ENCODE data around the gene ARHGEF28. TPM values are rescaled to one million over a fixed set of nuclear protein-coding genes. Genes with fewer than 3 reads are reported as not detected.

The ARHGEF28 gene
- total RNA-seq, 1 donor from 2014 or later = 37.4 TPM

GRCh38 chr5:73909474-73909873, 283.5 kb downstream of the ARHGEF28 start:
- Histone ChIP-seq H3K27me3 (ENCODE audit: control insufficient read depth, insufficient read depth, low read length) (no peaks in the 10 kb centered on the region), H3K36me3 (ENCODE audit: control insufficient read depth, insufficient read depth, low read length) (peaks cover 5% of the 10 kb centered on the region), H3K4me3 (ENCODE audit: low read depth, low read length) (no peak overlapping the region)
- DNase-seq (ENCODE audit: low read depth) (no peak), FAIRE-seq (no peak)
- no peak for TF ChIP-seq CTCF (IDR thresholded peaks at IDR 0.05; ENCODE audit: insufficient read depth, low read length, severe bottlenecking)

GRCh38 chr5:73911761-73912393, 285.9 kb downstream of the ARHGEF28 start:
- TF ChIP-seq CTCF (IDR thresholded peaks at IDR 0.05; ENCODE audit: insufficient read depth, low read length, severe bottlenecking) = no peak
- Histone ChIP-seq H3K27me3 (ENCODE audit: control insufficient read depth, insufficient read depth, low read length) (no peaks in the 10 kb centered on the region), H3K36me3 (ENCODE audit: control insufficient read depth, insufficient read depth, low read length) (peaks cover 3% of the 10 kb centered on the region), H3K4me3 (ENCODE audit: low read depth, low read length) (no peak overlapping the region)
- FAIRE-seq (no peak), DNase-seq (ENCODE audit: low read depth) (no peak)

GRCh38 chr5:73912821-73913271, 286.9 kb downstream of the ARHGEF28 start:
- FAIRE-seq (no peak), DNase-seq (ENCODE audit: low read depth) (no peak)
- no peaks in the 10 kb centered on the region for H3K27me3 ChIP-seq (ENCODE audit: control insufficient read depth, insufficient read depth, low read length)
- no peak overlapping the region for H3K4me3 ChIP-seq (ENCODE audit: low read depth, low read length)
- no peak for TF ChIP-seq CTCF (IDR thresholded peaks at IDR 0.05; ENCODE audit: insufficient read depth, low read length, severe bottlenecking)
- peaks cover 3% of the 10 kb centered on the region for H3K36me3 ChIP-seq (ENCODE audit: control insufficient read depth, insufficient read depth, low read length)

- peaks cover 3% of the 10 kb centered on the region for H3K36me3 ChIP-seq (ENCODE audit: control insufficient read depth, insufficient read depth, low read length)
- H3K4me3 ChIP-seq (ENCODE audit: low read depth, low read length) = no peak overlapping the region
- FAIRE-seq (no peak), DNase-seq (ENCODE audit: low read depth) (no peak)
- TF ChIP-seq CTCF (IDR thresholded peaks at IDR 0.05; ENCODE audit: insufficient read depth, low read length, severe bottlenecking) = no peak
- H3K27me3 ChIP-seq (ENCODE audit: control insufficient read depth, insufficient read depth, low read length) = no peaks in the 10 kb centered on the region
Measured at GRCh38 chr5:73913971-73914370, 288.0 kb downstream of the ARHGEF28 start.

GRCh38 chr5:73915345-73915744, 289.3 kb downstream of the ARHGEF28 start:
- no peak overlapping the region for H3K4me3 ChIP-seq (ENCODE audit: low read depth, low read length)
- DNase-seq (ENCODE audit: low read depth) = no peak
- no peaks in the 10 kb centered on the region for H3K27me3 ChIP-seq (ENCODE audit: control insufficient read depth, insufficient read depth, low read length)
- H3K36me3 ChIP-seq (ENCODE audit: control insufficient read depth, insufficient read depth, low read length) = peaks cover 1% of the 10 kb centered on the region
- TF ChIP-seq CTCF (IDR thresholded peaks at IDR 0.05; ENCODE audit: insufficient read depth, low read length, severe bottlenecking) = no peak
- no peak for FAIRE-seq

GRCh38 chr5:73917433-73917832, 291.4 kb downstream of the ARHGEF28 start:
- TF ChIP-seq CTCF (IDR thresholded peaks at IDR 0.05; ENCODE audit: insufficient read depth, low read length, severe bottlenecking) = no peak
- Histone ChIP-seq H3K36me3 (ENCODE audit: control insufficient read depth, insufficient read depth, low read length) (peaks cover 1% of the 10 kb centered on the region), H3K4me3 (ENCODE audit: low read depth, low read length) (no peak overlapping the region), H3K27me3 (ENCODE audit: control insufficient read depth, insufficient read depth, low read length) (no peaks in the 10 kb centered on the region)
- no peak for FAIRE-seq
- no peak for DNase-seq (ENCODE audit: low read depth)

Measured in bronchial epithelial cell (primary cell).